ENCODE results near the gene KRTAP10-2.
"Not testable (repeated sequence)": the region's sequence is repeated elsewhere in the genome, so short reads cannot be mapped to it uniquely, and the experiment has no call there.

Gene KRTAP10-2

GRCh38 chr21:44568667-44569556 is 17.6 kb upstream of the KRTAP10-2 start:
- no peak overlapping the region for H3K27ac ChIP-seq
- DNase-seq (ENCODE audit: low read depth, low spot score) = no peak

- H3K27ac ChIP-seq = no peak overlapping the region
- no peak for DNase-seq (ENCODE audit: low read depth, low spot score)
These were observed 17.0 kb upstream of the KRTAP10-2 start for GRCh38 chr21:44568261-44568660.

GRCh38 chr21:44567481-44568171 is 16.3 kb upstream of the KRTAP10-2 start:
- H3K27ac ChIP-seq = no peak overlapping the region
- DNase-seq (ENCODE audit: low read depth, low spot score) = no peak

GRCh38 chr21:44566403-44566802 is 15.1 kb upstream of the KRTAP10-2 start:
- DNase-seq (ENCODE audit: low read depth, low spot score) = no peak
- no peak overlapping the region for H3K27ac ChIP-seq

- no peak overlapping the region for H3K27ac ChIP-seq
These were observed 13.7 kb upstream of the KRTAP10-2 start for GRCh38 chr21:44564886-44565598.

GRCh38 chr21:44564099-44564498 is 12.8 kb upstream of the KRTAP10-2 start:
- no peak overlapping the region for H3K27ac ChIP-seq
- DNase-seq (ENCODE audit: low read depth, low spot score) = no peak

More at GRCh38 chr21:44564886-44565598, 13.7 kb upstream of the KRTAP10-2 start:
- no peak for DNase-seq (ENCODE audit: low read depth, low spot score)

- DNase-seq (ENCODE audit: low read depth, low spot score) = no peak
- H3K27ac ChIP-seq = no peak within 1 kb of the TSS
These were observed 7.4 kb upstream of the KRTAP10-2 start, which contains the start of gene KRTAP10-3 for GRCh38 chr21:44558695-44559094. KRTAP10-3 (minus strand) TSS chr21:44558795; CDS start chr21:44558715, 80 bp downstream.

- not testable (repeated sequence) for DNase-seq (ENCODE audit: low read depth, low spot score)
These were observed 7.0 kb upstream of the KRTAP10-2 start for GRCh38 chr21:44558329-44558675.

GRCh38 chr21:44557491-44558328 is 6.4 kb upstream of the KRTAP10-2 start:
- DNase-seq (ENCODE audit: low read depth, low spot score) = no peak
- no peak overlapping the region for H3K27ac ChIP-seq

More at GRCh38 chr21:44558329-44558675, 7.0 kb upstream of the KRTAP10-2 start:
- not testable (repeated sequence) for H3K27ac ChIP-seq

- no peak for DNase-seq (ENCODE audit: low read depth, low spot score)
These were observed 5.6 kb upstream of the KRTAP10-2 start for GRCh38 chr21:44556879-44557278.

GRCh38 chr21:44555200-44555875 is 4.0 kb upstream of the KRTAP10-2 start:
- DNase-seq (ENCODE audit: low read depth, low spot score) = no peak
- no peak overlapping the region for H3K27ac ChIP-seq

More at GRCh38 chr21:44556879-44557278, 5.6 kb upstream of the KRTAP10-2 start:
- H3K27ac ChIP-seq = no peak overlapping the region

- DNase-seq (ENCODE audit: low read depth, low spot score) = no peak
- H3K27ac ChIP-seq = no peak overlapping the region
These were observed 1.4 kb upstream of the KRTAP10-2 start for GRCh38 chr21:44552681-44553080.

- DNase-seq (ENCODE audit: low read depth, low spot score) = no peak
- no peak overlapping the region for H3K27ac ChIP-seq
These were observed 831 bp upstream of the KRTAP10-2 start for GRCh38 chr21:44552136-44552535.

GRCh38 chr21:44550807-44551206 is 498 bp downstream of the KRTAP10-2 start:
- no peak for DNase-seq (ENCODE audit: low read depth, low spot score)

GRCh38 chr21:44550285-44550684 is 1.0 kb downstream of the KRTAP10-2 start:
- DNase-seq (ENCODE audit: low read depth, low spot score); H3K27ac ChIP-seq: not testable (repeated sequence)

More at GRCh38 chr21:44550807-44551206, 498 bp downstream of the KRTAP10-2 start:
- no peak overlapping the region for H3K27ac ChIP-seq

GRCh38 chr21:44549525-44550211 is 1.6 kb downstream of the KRTAP10-2 start:
- DNase-seq (ENCODE audit: low read depth, low spot score) = no peak
- no peak overlapping the region for H3K27ac ChIP-seq

- H3K27ac ChIP-seq = no peak overlapping the region
- no peak for DNase-seq (ENCODE audit: low read depth, low spot score)
These were observed 2.4 kb downstream of the KRTAP10-2 start for GRCh38 chr21:44548922-44549321.

- no peak overlapping the region for H3K27ac ChIP-seq
- DNase-seq (ENCODE audit: low read depth, low spot score) = no peak
These were observed 2.9 kb downstream of the KRTAP10-2 start for GRCh38 chr21:44548381-44548780.

Data from epithelial cell of prostate (primary cell).